Stimulated activated CD8-positive, alpha-beta memory T cell treated with anti-CD3 and anti-CD28 coated beads, Interleukin-12 subunit alpha, Interleukin-12 subunit beta, amount 100 ng/mL, for 1 hour (primary cell): ENCODE data around the gene EFNA3.

Experiments
- DNase-seq: peaks from one replicate; pipeline ENCODE4 v3.0.0-alpha.2; 2020; ENCODE audit warnings: low read depth

The EFNA3 gene

DNA sequence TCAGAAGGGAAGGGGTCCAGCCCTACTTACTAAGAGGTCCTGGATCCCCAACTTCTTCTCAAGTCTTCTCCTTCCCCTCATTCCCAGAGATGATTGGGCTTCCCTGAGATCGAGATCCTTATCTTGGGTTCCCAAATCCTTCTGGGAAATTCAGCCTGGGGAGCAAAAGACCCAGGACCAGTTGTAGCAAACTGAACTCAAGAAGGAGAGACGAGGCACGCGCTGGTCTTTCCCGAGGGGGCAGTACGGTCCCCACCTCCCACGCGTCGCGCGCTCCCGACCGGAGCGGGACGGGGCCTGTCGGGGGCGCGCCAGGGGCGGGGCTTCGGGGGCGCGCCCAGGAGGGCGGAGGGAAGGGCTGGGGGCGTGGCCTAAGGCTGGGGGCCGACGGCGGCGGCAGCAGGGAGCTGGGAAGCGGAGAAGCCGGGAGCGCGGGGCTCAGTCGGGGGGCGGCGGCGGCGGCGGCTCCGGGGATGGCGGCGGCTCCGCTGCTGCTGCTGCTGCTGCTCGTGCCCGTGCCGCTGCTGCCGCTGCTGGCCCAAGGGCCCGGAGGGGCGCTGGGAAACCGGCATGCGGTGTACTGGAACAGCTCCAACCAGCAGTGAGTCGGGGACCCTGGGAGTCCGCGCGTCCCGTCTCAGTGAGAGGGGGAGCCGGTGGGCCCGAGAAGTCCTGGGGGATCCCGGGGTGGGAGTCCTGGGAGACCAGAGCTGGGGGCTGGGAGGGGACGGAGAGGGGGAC, at the start of gene EFNA3:
Gene EFNA3 (plus strand): TSS at position 369 of the 741 bp plus-strand sequence. CDS start 105 bp downstream, at position 474.
- peak; percentile 45 for DNase-seq

GRCh38 chr1:155029513-155030242, 49.0 kb upstream of the EFNA3 start:
- DNase-seq: no peak

DNA sequence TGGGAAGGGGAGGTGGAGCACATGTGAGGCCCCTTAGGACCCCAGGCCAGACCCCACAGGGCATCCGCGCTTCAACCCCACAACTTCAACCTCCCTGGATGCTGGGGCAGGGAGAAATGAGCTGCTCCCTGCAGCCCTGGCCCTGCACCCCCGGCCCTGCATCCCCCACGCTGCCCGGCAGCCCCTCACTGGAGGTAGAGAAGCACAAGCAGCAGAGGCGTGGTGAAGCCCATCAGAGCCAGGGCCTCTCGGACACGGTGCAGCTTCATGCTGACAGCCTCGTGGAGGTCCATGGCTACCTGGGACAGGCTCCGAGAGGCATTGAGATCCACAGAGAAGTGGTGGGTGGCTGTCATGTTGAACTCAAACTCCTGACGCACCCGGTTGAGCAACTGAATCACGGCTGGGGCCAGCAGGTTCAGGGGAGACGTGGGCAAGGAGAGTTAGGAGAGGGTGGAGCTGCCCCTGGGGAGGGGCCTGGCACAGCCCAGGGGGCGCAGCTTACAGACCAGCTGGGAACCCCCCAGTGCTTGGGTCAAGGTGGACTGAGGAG, 48.3 kb upstream of the EFNA3 start:
- DNase-seq: no peak

DNA sequence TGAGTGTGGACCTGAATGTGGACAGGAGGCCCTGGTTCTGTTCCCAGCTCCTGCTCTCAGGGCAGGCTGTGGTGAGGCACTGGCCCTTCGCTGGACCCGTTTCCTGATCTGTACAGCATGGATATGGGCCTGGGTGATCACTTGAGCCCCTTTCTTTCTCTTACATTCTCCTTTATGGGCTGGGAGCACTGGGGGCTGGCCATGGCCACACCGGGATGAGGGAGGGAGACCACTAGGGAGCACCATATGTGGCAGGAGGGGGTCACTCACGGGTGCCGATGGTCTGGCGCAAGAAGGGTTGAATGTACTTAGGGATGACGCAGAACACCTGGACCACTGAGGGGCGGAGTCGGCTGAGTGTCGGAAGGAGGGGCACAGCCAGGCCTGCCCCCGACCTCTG, 47.7 kb upstream of the EFNA3 start:
- no peak for DNase-seq

DNA sequence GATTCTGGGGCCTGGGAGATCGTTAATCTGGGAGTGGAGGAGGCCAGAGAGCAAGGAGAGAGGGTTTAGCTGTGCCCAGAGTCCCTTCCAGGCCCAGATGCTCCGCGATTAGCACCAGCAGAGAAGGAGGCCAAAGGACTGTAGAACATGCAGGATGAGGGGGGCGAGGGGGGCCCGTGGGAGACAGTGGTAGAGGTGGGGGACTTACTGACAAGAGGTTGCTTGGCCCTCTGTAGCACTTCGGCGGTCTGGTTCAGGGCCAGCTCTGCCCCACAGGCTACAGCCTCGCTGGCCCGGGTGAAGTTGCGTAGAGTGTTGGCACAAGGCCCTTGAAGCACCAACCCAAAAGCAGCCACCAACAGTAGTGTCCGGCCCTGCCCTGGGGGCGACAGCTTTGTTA, 45.8 kb upstream of the EFNA3 start:
- no peak for DNase-seq

- no peak for DNase-seq
Measured at GRCh38 chr1:155033524-155033923, 45.1 kb upstream of the EFNA3 start, which contains the start of the genes DCST1 and DCST2. Gene DCST1 (plus strand): TSS chr1:155033824. CDS start chr1:155034037, 213 bp downstream. Gene DCST2 (minus strand): TSS chr1:155033781. CDS start chr1:155033701, 80 bp downstream.

DNA sequence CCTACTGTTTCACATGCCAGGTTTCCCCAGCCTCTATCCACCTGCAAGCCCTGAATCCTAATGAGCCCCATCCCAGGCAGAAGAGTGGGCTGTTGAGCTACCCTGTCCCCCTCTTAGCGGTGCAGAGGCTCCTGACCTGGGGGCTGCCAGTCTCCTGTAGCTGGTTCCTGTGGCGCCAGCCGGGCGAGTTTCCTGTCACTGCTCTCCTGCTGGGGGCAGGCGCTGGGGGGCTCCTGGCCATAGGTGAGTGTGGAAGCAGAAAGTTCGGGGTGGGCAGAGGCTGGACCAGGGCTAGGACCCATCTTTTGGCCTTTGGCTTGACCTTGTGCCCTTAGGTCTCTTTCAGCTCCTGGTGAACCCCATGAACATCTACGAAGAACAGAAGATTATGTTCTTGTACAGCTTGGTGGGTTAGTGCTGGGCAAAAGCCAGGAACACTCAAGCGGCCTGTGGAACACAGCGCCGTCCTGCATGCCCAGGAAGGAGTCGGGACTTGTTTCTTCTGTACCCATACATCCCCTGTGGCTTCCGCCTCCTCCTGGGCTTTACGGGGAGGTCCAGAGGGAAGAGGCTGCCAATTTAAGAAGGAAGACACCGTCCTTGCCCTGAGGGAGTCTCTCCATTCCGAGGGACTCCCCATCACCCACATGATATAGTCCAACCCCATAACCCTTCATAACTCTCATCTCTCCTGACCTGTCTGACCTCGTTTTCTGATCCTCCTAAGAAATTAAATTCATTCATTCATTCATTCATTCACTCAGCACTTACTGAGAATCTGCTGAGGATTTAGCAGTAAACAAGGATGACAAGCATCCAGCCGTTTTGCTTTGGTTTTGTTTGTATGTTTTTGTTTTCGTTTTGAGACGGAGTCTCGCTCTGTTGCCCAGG, 44.1 kb upstream of the EFNA3 start:
- DNase-seq: no peak

DNA sequence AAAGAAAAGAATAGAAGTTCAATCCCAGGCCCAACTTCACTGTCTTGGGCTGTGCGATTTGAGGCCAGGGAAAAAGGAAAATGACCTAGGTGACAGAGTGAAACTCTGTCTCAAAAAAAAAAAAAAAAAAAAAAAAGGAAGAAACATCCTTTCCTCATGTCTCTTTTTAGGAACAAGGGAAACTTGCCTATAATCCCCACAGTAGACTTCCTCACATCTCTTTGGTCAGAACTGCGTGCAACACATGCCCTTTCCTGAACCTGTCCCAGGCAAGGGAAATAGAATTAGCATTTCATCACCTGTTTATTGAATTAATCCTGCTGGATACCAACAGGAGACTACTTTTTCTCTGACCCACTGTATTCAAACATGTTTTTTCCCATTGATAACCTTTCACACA, 42.7 kb upstream of the EFNA3 start:
- DNase-seq: no peak

DNA sequence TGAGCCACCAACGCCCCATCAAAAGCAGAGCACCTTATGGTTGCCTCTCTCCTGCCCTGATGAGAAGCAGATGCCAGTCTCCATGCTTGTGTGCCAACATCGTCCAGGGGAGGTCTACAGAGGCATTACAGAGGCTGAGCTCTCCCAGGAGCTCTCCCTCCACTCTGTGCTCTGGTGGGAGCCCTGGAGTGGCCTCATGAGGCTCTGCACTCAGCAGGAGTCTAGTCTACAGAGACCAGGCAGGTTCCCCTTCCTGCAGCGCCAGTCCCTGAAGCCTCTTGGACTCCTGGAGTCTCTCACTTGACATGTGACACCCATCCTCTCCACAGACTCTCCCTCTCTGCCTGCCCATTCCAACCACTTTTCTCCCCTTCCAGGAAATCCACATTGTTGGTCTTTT, 41.6 kb upstream of the EFNA3 start:
- DNase-seq: no peak

GRCh38 chr1:155037851-155038441, 40.7 kb upstream of the EFNA3 start:
- DNase-seq: no peak

DNA sequence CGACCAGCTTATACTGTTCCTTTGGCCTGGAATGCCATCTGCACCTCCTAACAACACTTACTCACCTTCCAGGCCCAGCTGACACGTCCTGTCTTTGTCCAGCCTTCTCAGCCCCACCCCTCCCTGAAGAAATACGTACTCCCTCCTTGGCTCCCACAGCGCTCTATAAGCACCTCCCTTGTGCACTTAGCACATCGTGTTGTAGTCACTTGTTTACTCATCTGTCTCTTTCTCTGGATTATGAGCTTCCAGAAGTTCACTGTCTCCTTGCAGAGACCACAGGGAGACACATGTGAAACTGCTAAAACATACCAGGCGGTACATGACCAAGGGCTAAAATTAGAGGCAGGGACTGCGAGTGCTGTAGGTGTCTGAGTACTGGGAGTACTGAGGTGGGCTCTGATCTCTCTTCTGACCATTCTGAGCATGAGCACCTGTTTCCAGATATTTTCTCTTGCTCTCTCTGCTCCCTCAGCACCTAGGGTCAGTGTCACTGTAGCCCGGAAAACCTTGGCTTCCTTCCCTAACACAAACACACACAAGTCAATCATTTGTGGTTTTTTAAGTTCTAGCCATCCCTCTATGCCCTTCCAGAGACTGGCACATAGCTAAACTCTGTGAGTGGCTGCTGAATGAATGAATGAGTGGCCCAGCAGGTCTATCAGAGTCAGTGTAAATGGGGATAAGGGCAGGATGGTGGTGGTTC, 39.9 kb upstream of the EFNA3 start:
- DNase-seq: no peak

GRCh38 chr1:155039308-155039669, 39.3 kb upstream of the EFNA3 start:
- no peak for DNase-seq

DNA sequence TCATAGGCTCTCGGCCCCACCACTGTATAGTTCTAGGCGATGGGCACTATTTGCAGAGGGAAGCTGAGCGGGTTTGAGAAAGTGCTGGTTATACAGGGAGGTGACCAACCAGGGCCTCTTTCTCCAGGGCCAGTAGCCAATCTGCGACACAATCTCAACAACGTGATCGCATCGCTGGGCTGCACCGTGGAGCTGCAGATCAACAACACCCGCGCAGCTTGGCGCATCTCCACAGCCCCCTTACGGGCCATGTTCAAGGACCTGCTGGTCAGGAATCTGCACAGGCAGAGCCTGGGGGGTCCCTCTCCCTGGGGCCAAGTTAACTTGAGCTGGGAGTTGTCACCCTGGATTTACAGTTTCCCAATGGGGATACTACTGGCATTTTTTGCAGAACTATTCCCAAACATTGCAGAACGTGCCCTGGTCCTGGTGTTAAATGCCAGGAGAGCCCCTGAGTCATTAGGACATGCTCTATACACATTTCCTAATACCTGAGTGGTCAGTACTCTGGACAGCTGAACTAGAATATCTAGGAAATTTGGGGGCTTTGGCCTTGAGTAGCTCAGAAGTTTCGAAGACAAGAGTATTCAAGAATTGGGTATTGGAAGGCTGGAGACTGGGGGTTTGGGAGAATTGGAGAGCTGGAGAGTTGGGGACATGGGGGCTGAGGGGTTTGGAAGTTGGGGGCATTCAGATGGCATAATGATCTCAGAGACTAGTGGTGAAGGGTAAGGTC, 38.1 kb upstream of the EFNA3 start:
- no peak for DNase-seq

DNA sequence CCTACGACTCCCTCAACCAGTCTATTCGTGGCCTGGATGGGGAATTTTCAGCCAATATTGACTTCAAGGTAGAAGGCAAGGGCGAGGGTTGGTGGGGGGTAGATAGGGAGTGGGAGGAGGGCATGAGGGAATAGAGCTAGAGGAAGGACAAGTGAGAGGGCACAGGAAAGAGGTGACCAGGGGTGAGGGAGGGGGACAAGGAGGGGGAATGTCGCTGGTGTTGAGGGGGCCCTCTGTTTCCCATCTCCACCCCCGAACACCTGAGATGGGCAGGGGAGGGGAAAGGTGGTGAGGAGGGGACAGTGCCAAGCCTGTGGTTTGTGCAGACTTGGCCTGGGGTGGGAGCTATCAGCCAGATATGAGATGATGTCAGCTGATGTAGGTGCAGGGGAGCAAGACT, 35.8 kb upstream of the EFNA3 start:
- DNase-seq: no peak

GRCh38 chr1:155043301-155043702, 35.3 kb upstream of the EFNA3 start:
- no peak for DNase-seq

- DNase-seq: no peak
Measured at GRCh38 chr1:155043793-155044192, 34.8 kb upstream of the EFNA3 start.

DNA sequence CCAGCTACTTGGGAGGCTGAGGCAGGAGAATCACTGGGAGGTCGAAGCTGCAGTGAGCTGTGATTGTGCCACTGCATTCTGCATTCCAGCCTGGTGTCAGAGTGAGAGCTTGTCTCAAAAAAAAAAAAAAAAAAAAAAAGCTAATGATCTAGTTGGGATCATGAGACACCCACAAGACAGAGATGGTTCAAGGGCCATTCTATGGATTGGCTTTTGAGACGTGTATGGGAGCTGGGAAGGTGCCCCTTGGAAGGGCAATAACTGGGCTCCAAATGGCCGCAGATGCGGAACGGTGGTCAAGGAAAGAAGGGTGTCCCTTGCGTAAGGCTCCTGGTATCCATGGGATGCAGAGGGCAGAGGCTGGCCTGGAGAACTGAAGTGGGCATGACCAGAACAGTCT, 34.3 kb upstream of the EFNA3 start:
- no peak for DNase-seq

GRCh38 chr1:155044812-155045657, 33.6 kb upstream of the EFNA3 start:
- peak; percentile 38 for DNase-seq
